Measurements from ENCODE around the gene AOPEP. TPM values are rescaled to one million over a fixed set of nuclear protein-coding genes. Genes with fewer than 3 reads are reported as not detected.

AOPEP gene
- total and polyA plus RNA-seq, 2 donors (not counting 3 experiments of a cell fraction or from before 2014, with no cell fraction given): 20.2 to 41.6 TPM

DNA sequence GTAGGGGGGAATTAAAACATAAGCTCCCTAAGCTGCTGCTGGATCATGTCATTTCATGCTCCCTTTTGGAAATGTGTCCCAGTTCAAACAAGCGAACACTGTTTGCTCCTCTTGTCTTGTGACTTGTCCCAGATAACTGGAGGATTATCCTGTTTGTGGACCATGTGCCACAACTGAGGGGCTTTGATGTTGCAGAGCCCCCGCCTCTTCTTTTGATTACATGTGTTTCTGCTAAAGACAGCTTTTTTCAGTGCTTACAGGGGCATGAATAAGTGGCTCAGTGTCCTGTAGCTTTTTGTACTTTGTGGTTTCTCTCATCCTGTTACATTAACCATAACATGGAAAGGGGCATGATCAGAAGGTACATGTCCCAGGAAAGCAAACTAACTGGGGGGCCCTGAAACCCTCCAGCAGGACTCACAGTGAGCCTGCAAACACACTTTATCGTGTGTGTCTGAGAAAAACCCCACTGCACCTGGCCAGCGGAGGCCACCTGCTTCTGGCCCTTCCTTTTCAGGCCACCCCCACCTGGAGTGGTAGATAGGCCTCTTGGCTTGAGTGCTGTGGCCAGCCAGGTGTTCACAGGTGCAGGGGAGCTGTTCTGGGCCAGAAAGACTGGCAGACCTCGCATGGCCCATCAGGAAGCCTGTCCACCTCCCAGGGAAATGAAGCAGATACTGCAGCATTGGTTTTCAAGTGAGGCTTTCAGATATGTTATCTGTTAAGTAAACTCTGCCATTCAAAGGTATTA lies 305.4 kb downstream of the AOPEP start:
- ChIA-PET CTCF (interaction anchor here (0.8 to 1.8 kb wide), 2 partner anchors 95 to 96 kb away, joined by 3 to 5 read pairs; no protein-coding TSS in a partner anchor), POLR2A (no interaction called here)
- Histone ChIP-seq H3K27ac (ENCODE audit: insufficient read depth, low read depth, low read length) (no peak overlapping the region), H3K4me2 (ENCODE audit: insufficient read depth, low read length) (no peak overlapping the region), H3K9ac (replicated peaks; ENCODE audit: extremely low read depth, insufficient read depth, low read length) (no peak overlapping the region), H3K27me3 (ENCODE audit: control insufficient read depth in 2 of 2, insufficient read depth in 2 of 2, low read length in 2 of 2) (no peaks in the 10 kb centered on the region), H3K4me1 (ENCODE audit: control insufficient read depth, extremely low read depth, insufficient read depth, low read length) (no peaks in the 10 kb centered on the region), H3K9me1 (replicated peaks; ENCODE audit: control insufficient read depth, extremely low read depth, insufficient read depth, low read length) (no peaks in the 10 kb centered on the region), H3K36me3 (ENCODE audit: control insufficient read depth in 2 of 2, extremely low read depth in 1 of 2, insufficient read depth in 2 of 2, low read length in 2 of 2) (peaks cover 0 to 8% of the 10 kb centered on the region in 2 experiments), H3K9me3 (replicated peaks; ENCODE audit: control insufficient read depth, insufficient read depth, low read length) (no peaks in the 10 kb centered on the region), H4K20me1 (replicated peaks; ENCODE audit: control insufficient read depth, extremely low read depth, insufficient read depth, low read length) (no peaks in the 10 kb centered on the region), H3K4me3 (replicated peaks in 1 of 3; ENCODE audit: insufficient read depth in 1 of 3, low read depth in 1 of 3, low read length in 3 of 3) (no peak overlapping the region), H3K79me2 (ENCODE audit: control insufficient read depth, insufficient read depth, low read length) (peaks cover 32% of the 10 kb centered on the region), H2AFZ (ENCODE audit: low read depth, low read length) (no peak overlapping the region)
- BruUV-seq (replicated peaks): no TSS peak
- no peak for TF ChIP-seq POLR2AphosphoS5 (IDR thresholded peaks at IDR 0.05; ENCODE audit: insufficient read depth, low read depth, low read length)
- TF ChIP-seq, protein P1, sequence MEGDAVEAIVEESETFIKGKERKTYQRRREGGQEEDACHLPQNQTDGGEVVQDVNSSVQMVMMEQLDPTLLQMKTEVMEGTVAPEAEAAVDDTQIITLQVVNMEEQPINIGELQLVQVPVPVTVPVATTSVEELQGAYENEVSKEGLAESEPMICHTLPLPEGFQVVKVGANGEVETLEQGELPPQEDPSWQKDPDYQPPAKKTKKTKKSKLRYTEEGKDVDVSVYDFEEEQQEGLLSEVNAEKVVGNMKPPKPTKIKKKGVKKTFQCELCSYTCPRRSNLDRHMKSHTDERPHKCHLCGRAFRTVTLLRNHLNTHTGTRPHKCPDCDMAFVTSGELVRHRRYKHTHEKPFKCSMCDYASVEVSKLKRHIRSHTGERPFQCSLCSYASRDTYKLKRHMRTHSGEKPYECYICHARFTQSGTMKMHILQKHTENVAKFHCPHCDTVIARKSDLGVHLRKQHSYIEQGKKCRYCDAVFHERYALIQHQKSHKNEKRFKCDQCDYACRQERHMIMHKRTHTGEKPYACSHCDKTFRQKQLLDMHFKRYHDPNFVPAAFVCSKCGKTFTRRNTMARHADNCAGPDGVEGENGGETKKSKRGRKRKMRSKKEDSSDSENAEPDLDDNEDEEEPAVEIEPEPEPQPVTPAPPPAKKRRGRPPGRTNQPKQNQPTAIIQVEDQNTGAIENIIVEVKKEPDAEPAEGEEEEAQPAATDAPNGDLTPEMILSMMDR (IDR thresholded peaks at IDR 0.05; ENCODE audit: extremely low read depth in 1 of 2, insufficient read depth in 1 of 2, low read depth in 1 of 2, low read length in 2 of 2): no peak
- TF ChIP-seq MAX (IDR thresholded peaks at IDR 0.05; ENCODE audit: insufficient read depth, insufficient read length): no peak
- no peak for TF ChIP-seq FOS (IDR thresholded peaks at IDR 0.05; ENCODE audit: borderline replicate concordance, insufficient read depth, low read length)
- no peak for TF ChIP-seq EZH2 (IDR thresholded peaks at IDR 0.05; ENCODE audit: borderline replicate concordance, low read depth, low read length, severe bottlenecking)
- TF ChIP-seq JUN (IDR thresholded peaks at IDR 0.05; ENCODE audit: borderline replicate concordance, insufficient read depth, insufficient read length, low read depth): no peak
- no peak for TF ChIP-seq POLR2A (IDR thresholded peaks at IDR 0.05; ENCODE audit: low read depth, low read length)
- TF ChIP-seq GATA2 (IDR thresholded peaks at IDR 0.05; ENCODE audit: insufficient read depth, insufficient read length, low read depth, low read length): no peak
- DNase-seq (ENCODE audit: low read depth, low spot score): no peak
- intact Hi-C loops (cut with micrococcal nuclease): no loop called here
- dilution Hi-C loops (cut with MboI; ENCODE audit: extremely low pct_ligation_motif_present, low sequenced_read_pairs): no loop called here
- FAIRE-seq: no peak

Data from endothelial cell of umbilical vein (primary cell).